HG03457 (cell line): Measurements from ENCODE around the gene EIF3D.

Experiments
- ATAC-seq: cut with Tn5 transposase; IDR thresholded peaks from one replicate; pipeline ENCODE4 v1.9.1; 2021; ENCODE audit warnings: moderate number of reproducible peaks; ENCODE audit not compliant: unreplicated experiment

Gene EIF3D

GRCh38 chr22:36510384-36510783, 18.6 kb downstream of the EIF3D start:
- no peak for ATAC-seq

- ATAC-seq: no peak
These were observed 21.4 kb downstream of the EIF3D start for GRCh38 chr22:36507518-36508010.

- ATAC-seq: peak; percentile 68
These were observed 22.1 kb downstream of the EIF3D start, which contains the start of gene FOXRED2 for GRCh38 chr22:36506637-36507517. Gene FOXRED2, minus strand, starts transcription at chr22:36507040. Its CDS starts 618 bp downstream, at chr22:36506422.

- ATAC-seq: no peak
These were observed 22.8 kb downstream of the EIF3D start for GRCh38 chr22:36505998-36506635.

- ATAC-seq: no peak
These were observed 30.9 kb downstream of the EIF3D start for GRCh38 chr22:36497910-36498665.

- no peak for ATAC-seq
These were observed 35.3 kb downstream of the EIF3D start for GRCh38 chr22:36493690-36494110.

GRCh38 chr22:36492109-36492508, 36.9 kb downstream of the EIF3D start:
- ATAC-seq: no peak

- ATAC-seq: no peak
These were observed 37.8 kb downstream of the EIF3D start for GRCh38 chr22:36491155-36491554.

GRCh38 chr22:36486619-36487384, 42.2 kb downstream of the EIF3D start:
- no peak for ATAC-seq

- peak; percentile 75 for ATAC-seq
These were observed 47.4 kb downstream of the EIF3D start, which contains the start of gene TXN2 for GRCh38 chr22:36481393-36482168. Gene TXN2, minus strand, starts transcription at chr22:36481640. Its CDS starts 803 bp downstream, at chr22:36480837.

- ATAC-seq: no peak
These were observed 48.0 kb downstream of the EIF3D start for GRCh38 chr22:36480941-36481392.

GRCh38 chr22:36478966-36479365, 50.0 kb downstream of the EIF3D start:
- ATAC-seq: no peak

- no peak for ATAC-seq
These were observed 53.6 kb downstream of the EIF3D start for GRCh38 chr22:36475341-36475740.

GRCh38 chr22:36472689-36473088, 56.3 kb downstream of the EIF3D start:
- no peak for ATAC-seq

GRCh38 chr22:36471341-36471821, 57.6 kb downstream of the EIF3D start:
- ATAC-seq: no peak

GRCh38 chr22:36470994-36471331, 58.0 kb downstream of the EIF3D start:
- ATAC-seq: no peak

GRCh38 chr22:36470162-36470993, 58.6 kb downstream of the EIF3D start:
- no peak for ATAC-seq

- ATAC-seq: no peak
These were observed 59.8 kb downstream of the EIF3D start for GRCh38 chr22:36469094-36469710.
